HepG2 (cell line): Measurements from ENCODE around the gene CTNNA2. TPM values are rescaled to one million over a fixed set of nuclear protein-coding genes. Genes with fewer than 3 reads are reported as not detected.

Source experiments
- ATAC-seq: fragments of 200-7000 bp; cut with Tn5 transposase; 3 replicates; pipeline ENCODE4 v1.9.1; 2020; ENCODE audit warnings: mild to moderate bottlenecking, moderate library complexity
- BruUV-seq: library from RNA; stranded (reverse); fragments of 400-500 nt; replicated peaks from 2 replicates; lab custom pipeline; 2021; lab: Mats Ljungman, UMichigan
- CTCF ChIA-PET: fragments of 300-600 bp; formaldehyde crosslinking; extraction: SDS; loops from one replicate; lab custom pipeline; 2021; ENCODE audit warnings: low total read pairs, inconsistent platforms, low intra/inter-chr PET ratio; lab: Yijun Ruan, JAX
- POLR2A ChIA-PET: fragments of 350-600 bp; sonication (Branson Sonifier 250); formaldehyde crosslinking; loops from one replicate; lab custom pipeline; 2020; ENCODE audit warnings: antibody characterized with exemption, inconsistent platforms; lab: Yijun Ruan, JAX
- DNase-seq: peaks from one replicate; pipeline ENCODE4 v3.0.0-alpha.2; 2015; ENCODE audit warnings: low spot score
- FAIRE-seq: peaks from 3 replicates; lab custom pipeline; 2011; peaks lifted over from hg19 to GRCh38; lab: Jason Lieb, UNC
- H2AFZ ChIP-seq: one replicate; pipeline ENCODE4 v1.6.1; 2011; ENCODE audit warnings: low read length, inconsistent platforms
- H3K27ac ChIP-seq: fragments of 300-600 bp; 3 replicates; pipeline ENCODE4 v1.8.0; 2011; ENCODE audit warnings: mixed run types, mild to moderate bottlenecking, mixed read lengths, low read length, inconsistent platforms; ENCODE audit not compliant: insufficient read depth; ENCODE audit errors: extremely low read length
- H3K27me3 ChIP-seq, 2 experiments: fragments of 200-600 bp in 1 of 2; 2 replicates in 1 of 2; 3 replicates in 1 of 2; pipeline versions ENCODE4 v1.6.0 to v1.8.0; 2011; ENCODE audit warnings: low read length in 2 of 2, mild to moderate bottlenecking in 2 of 2, moderate library complexity in 2 of 2, inconsistent platforms in 1 of 2; ENCODE audit not compliant: insufficient read depth in 2 of 2, control insufficient read depth in 1 of 2
- H3K36me3 ChIP-seq, 2 experiments: fragments of 200-600 bp in 1 of 2; replicated peaks in 1 of 2; 2 replicates in 1 of 2; 3 replicates in 1 of 2; pipeline versions ENCODE4 v1.5.1 to v1.8.0; 2011; ENCODE audit warnings: low read length in 2 of 2, inconsistent platforms in 1 of 2; ENCODE audit not compliant: insufficient read depth in 2 of 2, control insufficient read depth in 1 of 2
- H3K4me1 ChIP-seq: 2 replicates; pipeline ENCODE4 v1.5.1; 2012; ENCODE audit warnings: low read length, inconsistent platforms; ENCODE audit not compliant: insufficient read depth
- H3K4me2 ChIP-seq: 2 replicates; pipeline ENCODE4 v1.6.0; 2011; ENCODE audit warnings: low read depth, low read length, inconsistent platforms
- H3K4me3 ChIP-seq, 3 experiments: fragments of 200-600 bp in 1 of 3; sonication (generic), shearing (Covaris generic) in 1 of 3; replicated peaks in 1 of 3; 2 replicates each; pipeline ENCODE4 v1.5.1; 2011 to 2016; ENCODE audit warnings: low read length in 3 of 3, inconsistent platforms in 2 of 3, low read depth in 2 of 3, mild to moderate bottlenecking in 2 of 3, control low read depth in 1 of 3, mixed read lengths in 1 of 3; ENCODE audit not compliant: insufficient read depth in 1 of 3
- H3K79me2 ChIP-seq: one replicate; pipeline ENCODE4 v1.6.1; 2011; ENCODE audit warnings: low read length, inconsistent platforms; ENCODE audit not compliant: insufficient read depth
- H3K9ac ChIP-seq: 2 replicates; pipeline ENCODE4 v1.6.0; 2011; ENCODE audit warnings: mild to moderate bottlenecking, low read depth, low read length, inconsistent platforms; ENCODE audit not compliant: insufficient read depth
- H3K9me3 ChIP-seq: 2 replicates; pipeline ENCODE4 v1.5.1; 2012; ENCODE audit warnings: mild to moderate bottlenecking, low read length
- H4K20me1 ChIP-seq: 2 replicates; pipeline ENCODE4 v1.6.0; 2011; ENCODE audit warnings: inconsistent platforms, mild to moderate bottlenecking, low read length, moderate library complexity; ENCODE audit not compliant: insufficient read depth
- EEA1 ChIP-seq: sonication (generic); formaldehyde crosslinking; IDR thresholded peaks from 2 replicates; pipeline ENCODE4 v1.5.1; 2020; ENCODE audit warnings: mild to moderate bottlenecking, missing genetic modification reagents, borderline replicate concordance
- GATA4 ChIP-seq: sonication (generic); IDR thresholded peaks from 2 replicates; pipeline ENCODE4 v1.6.1; 2016; ENCODE audit warnings: antibody characterized with exemption, low read depth, borderline replicate concordance
- HHEX ChIP-seq: IDR thresholded peaks from 2 replicates; pipeline ENCODE4 v1.6.1; 2016; ENCODE audit warnings: control low read depth
- HOXA5 ChIP-seq: sonication (generic); formaldehyde crosslinking; IDR thresholded peaks from 2 replicates; pipeline ENCODE4 v1.4.0; 2020; ENCODE audit warnings: missing genetic modification reagents
- KAT8 ChIP-seq: IDR thresholded peaks from 2 replicates; pipeline ENCODE4 v1.6.1; 2016; ENCODE audit warnings: missing genetic modification reagents, missing compliant biosample characterization
- KLF13 ChIP-seq: sonication (generic); formaldehyde crosslinking; IDR thresholded peaks from 2 replicates; pipeline ENCODE4 v1.4.0; 2020; ENCODE audit warnings: mild to moderate bottlenecking, missing genetic modification reagents
- MAX ChIP-seq: IDR thresholded peaks from 2 replicates; pipeline ENCODE4 v1.6.1; 2012; ENCODE audit warnings: inconsistent platforms
- NR2F6 ChIP-seq, 2 experiments: IDR thresholded peaks; 2 replicates each; pipeline ENCODE4 v1.6.1; 2016; ENCODE audit warnings: antibody characterized with exemption in 1 of 2, mild to moderate bottlenecking in 1 of 2
- SMC3 ChIP-seq: IDR thresholded peaks from 2 replicates; pipeline ENCODE4 v1.6.1; 2011; ENCODE audit warnings: low read length, improper control_type of control experiment
- SP1 ChIP-seq, 2 experiments: fragments of 450-650 bp in 1 of 2; sonication (generic) in 1 of 2; formaldehyde crosslinking in 1 of 2; IDR thresholded peaks; 2 replicates each; pipeline versions ENCODE4 v1.4.0 to v1.6.1; 2016 to 2020; ENCODE audit warnings: missing genetic modification reagents in 1 of 2
- TRAFD1 ChIP-seq: sonication (generic); formaldehyde crosslinking; IDR thresholded peaks from 2 replicates; pipeline ENCODE4 v1.5.1; 2020; ENCODE audit warnings: missing genetic modification reagents, mild to moderate bottlenecking, borderline replicate concordance
- UBTF ChIP-seq: sonication (generic); formaldehyde crosslinking; IDR thresholded peaks from 2 replicates; pipeline ENCODE4 v1.4.0; 2020; ENCODE audit warnings: mild to moderate bottlenecking, missing genetic modification reagents
- ZNF451 ChIP-seq: sonication (generic); formaldehyde crosslinking; IDR thresholded peaks from 2 replicates; pipeline ENCODE4 v1.5.0; 2020; ENCODE audit warnings: mild to moderate bottlenecking, missing genetic modification reagents
- ZNF557 ChIP-seq: sonication (generic); formaldehyde crosslinking; IDR thresholded peaks from 2 replicates; pipeline ENCODE4 v1.4.0; 2020; ENCODE audit warnings: missing genetic modification reagents
- WGBS: methylation state at CpG from one replicate; pipeline ENCODE4 v1.1.6; 2017; ENCODE audit warnings: low lambda C conversion rate; 5-methylcytosine and 5-hydroxymethylcytosine counted together
- in situ Hi-C: cut with HindIII; loops from 2 replicates; pipeline ENCODE4 v1.10.0; 2017; ENCODE audit warnings: low pct_unique_long_range_greater_than_20kb; ENCODE audit not compliant: extremely low pct_ligation_motif_present
- intact Hi-C: fragments of 100-400 bp; cut with micrococcal nuclease; formaldehyde crosslinking; loops from one replicate; pipeline ENCODE4 v1.10.0; 2022; ENCODE audit not compliant: unreplicated experiment
- polyA plus RNA-seq, 8 experiments: library from polyadenylated mRNA; depleted of rRNA in 3 of 8; stranded (reverse) in 7 of 8; unstranded in 1 of 8; fragments of >200 nt; fragmentation: Illumina TruSeq in 4 of 8; extraction: Trizol in 4 of 8; gene quantifications; 2 replicates each; pipeline versions ENCODE4 v1.2.1 to v1.2.3, GENCODE V29; 2011 to 2016; ENCODE audit warnings: low read depth in 4 of 8, missing spikeins in 1 of 8, mixed read lengths in 1 of 8; ENCODE audit not compliant: insufficient read depth in 1 of 8
- total RNA-seq, 5 experiments: library from RNA; depleted of rRNA; stranded (reverse); fragments of >200 nt; fragmentation: Illumina TruSeq; extraction: Trizol; gene quantifications; 2 replicates each; pipeline ENCODE4 v1.2.3, GENCODE V29; 2016; ENCODE audit warnings: low read depth in 1 of 5

The CTNNA2 gene
- total and polyA plus RNA-seq, 2 of the 13 experiments (the other 11 are each of a cell fraction or from before 2014, with no cell fraction given): not detected

- no peak for TF ChIP-seq TRAFD1 (CRISPR knock-in tag)
These were observed 609.8 kb downstream of the CTNNA2 start (continued) for GRCh38 chr2:80122675-80123074.

GRCh38 chr2:80126596-80127189 lies 613.8 kb downstream of the CTNNA2 start:
- CTCF ChIA-PET: no interaction called here
- 1% methylated on average over 3 of the region's 3 CpGs for WGBS
- Histone ChIP-seq H3K9ac (no peak overlapping the region), H3K79me2 (no peaks in the 10 kb centered on the region), H3K27me3 (no peaks in the 10 kb centered on the region), H3K27ac (no peak overlapping the region), H4K20me1 (no peaks in the 10 kb centered on the region), H3K36me3 (no peaks in the 10 kb centered on the region), H3K4me1 (no peaks in the 10 kb centered on the region), H2AFZ (no peak overlapping the region), H3K4me3 (no peak overlapping the region), H3K9me3 (no peaks in the 10 kb centered on the region), H3K4me2 (no peak overlapping the region)
- BruUV-seq: no TSS peak
- POLR2A ChIA-PET: no interaction called here
- FAIRE-seq: no peak
- intact Hi-C loops (no loop called here), in situ Hi-C loops (no loop called here)
- DNase-seq: no peak
- no peak for TF ChIP-seq ZNF451 (CRISPR knock-in tag)
- TF ChIP-seq EEA1: no peak
- no peak for TF ChIP-seq ZNF557 (CRISPR knock-in tag)
- TF ChIP-seq MAX: no peak
- TF ChIP-seq GATA4: no peak
- no peak for TF ChIP-seq HHEX (CRISPR knock-in tag)
- no peak for TF ChIP-seq KAT8
- no peak for TF ChIP-seq HOXA5 (CRISPR knock-in tag)
- no peak for TF ChIP-seq NR2F6 (IDR thresholded peaks at IDR 0.05)
- TF ChIP-seq NR2F6 (CRISPR knock-in tag; IDR thresholded peaks at IDR 0.05): no peak
- no peak for TF ChIP-seq SP1 (IDR thresholded peaks at IDR 0.05)
- no peak for TF ChIP-seq SP1 (CRISPR knock-in tag; IDR thresholded peaks at IDR 0.05)
- TF ChIP-seq SMC3: no peak
- no peak for TF ChIP-seq KLF13 (CRISPR knock-in tag)
- no peak for TF ChIP-seq UBTF (CRISPR knock-in tag)
- ATAC-seq: no peak
